Measurements from ENCODE around the gene POP7. TPM values are rescaled to one million over a fixed set of nuclear protein-coding genes. Genes with fewer than 3 reads are reported as not detected.
A peak's percentile ranks its signal among the peaks of the same experiment; 100 is the strongest.

Gene POP7
- total and polyA plus RNA-seq, 2 donors from 2014 or later, result 25.7 to 41.8 TPM

GRCh38 chr7:100679129-100679926 is 26.6 kb upstream of the POP7 start:
- H3K27ac ChIP-seq (ENCODE audit: low read depth in 2 of 2, low read length in 2 of 2), result no peak overlapping the region
- H3K27me3 ChIP-seq (ENCODE audit: control insufficient read depth, insufficient read depth, low read length), result no peaks in the 10 kb centered on the region
- H3K9ac ChIP-seq (ENCODE audit: low read length in 3 of 3), result no peak overlapping the region
- H3K9me3 ChIP-seq (ENCODE audit: control insufficient read depth in 2 of 3, insufficient read depth in 1 of 3, low read length in 3 of 3), result no peaks in the 10 kb centered on the region
- peaks cover 0 to 24% (median 14%) of the 10 kb centered on the region in 3 donors for H3K36me3 ChIP-seq (ENCODE audit: control insufficient read depth in 2 of 3, insufficient read depth in 3 of 3, low read length in 3 of 3)
- intact Hi-C loops (cut with DNase I), result no loop called here
- H3K4me3 ChIP-seq (ENCODE audit: low read length in 3 of 3), result no peak overlapping the region
- TF ChIP-seq CTCF (IDR thresholded peaks at IDR 0.05; ENCODE audit: borderline replicate concordance, extremely low read depth, insufficient read depth), result no peak
- peaks cover 0 to 3% (median 0%) of the 10 kb centered on the region in 3 donors for H3K4me1 ChIP-seq (ENCODE audit: control insufficient read depth in 2 of 3, insufficient read depth in 2 of 3, low read depth in 1 of 3, low read length in 3 of 3)
- peak in 2 of 5 donors; percentile 54 to 75 for DNase-seq
- FAIRE-seq, result no peak

DNA sequence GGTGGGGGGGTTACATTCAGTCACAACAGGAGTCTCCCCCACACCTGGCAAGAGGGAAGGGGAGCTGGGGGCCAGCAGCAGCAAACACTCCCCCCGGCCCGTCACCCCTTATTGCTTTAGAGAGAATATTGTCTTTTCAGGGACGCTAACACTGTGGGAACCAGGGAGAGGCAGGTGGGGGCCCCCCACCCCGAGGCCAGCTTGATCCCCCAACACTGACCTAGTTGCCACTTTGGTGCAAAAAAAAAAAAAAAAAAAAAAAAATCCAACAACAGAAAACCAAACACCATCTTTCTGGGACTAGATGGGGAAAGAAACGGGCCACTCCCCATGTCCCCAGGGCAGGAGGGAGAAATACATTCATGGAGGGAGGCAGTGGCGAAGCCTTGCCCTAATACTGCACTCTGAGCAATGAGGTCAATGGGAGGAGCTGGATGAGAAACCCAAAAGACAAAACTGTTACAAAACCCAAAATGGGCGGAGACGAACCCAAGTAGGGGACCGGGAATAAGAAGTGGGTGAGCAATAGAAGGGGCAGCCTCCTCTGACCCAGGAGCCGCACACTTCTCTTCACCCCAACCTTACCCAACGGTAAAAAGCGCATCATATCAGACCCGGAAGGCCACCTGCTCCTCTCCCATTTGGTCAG is 25.9 kb upstream of the POP7 start:
- H3K27ac ChIP-seq (ENCODE audit: low read depth in 2 of 2, low read length in 2 of 2), result no peak overlapping the region
- no peak for TF ChIP-seq CTCF (IDR thresholded peaks at IDR 0.05; ENCODE audit: borderline replicate concordance, extremely low read depth, insufficient read depth)
- no peak overlapping the region for H3K4me3 ChIP-seq (ENCODE audit: low read length in 3 of 3)
- no peaks in the 10 kb centered on the region for H3K27me3 ChIP-seq (ENCODE audit: control insufficient read depth, insufficient read depth, low read length)
- no peak for FAIRE-seq
- peaks cover 0 to 26% (median 18%) of the 10 kb centered on the region in 3 donors for H3K36me3 ChIP-seq (ENCODE audit: control insufficient read depth in 2 of 3, insufficient read depth in 3 of 3, low read length in 3 of 3)
- H3K4me1 ChIP-seq (ENCODE audit: control insufficient read depth in 2 of 3, insufficient read depth in 2 of 3, low read depth in 1 of 3, low read length in 3 of 3), result peaks cover 0 to 3% (median 0%) of the 10 kb centered on the region in 3 donors
- DNase-seq, result peak in 2 of 5 donors; percentile 45 to 54
- H3K9me3 ChIP-seq (ENCODE audit: control insufficient read depth in 2 of 3, insufficient read depth in 1 of 3, low read length in 3 of 3), result no peaks in the 10 kb centered on the region
- H3K9ac ChIP-seq (ENCODE audit: low read length in 3 of 3), result no peak overlapping the region
- intact Hi-C loops (cut with DNase I), result loop anchor here (10.0 kb wide), 2 partner anchors 105 to 215 kb away; partner anchors contain the start of genes SAP25 and SPACDR

GRCh38 chr7:100680576-100681271 is 25.2 kb upstream of the POP7 start:
- H3K36me3 ChIP-seq (ENCODE audit: control insufficient read depth in 2 of 3, insufficient read depth in 3 of 3, low read length in 3 of 3), result peaks cover 2 to 32% (median 25%) of the 10 kb centered on the region in 3 donors
- H3K4me3 ChIP-seq (ENCODE audit: low read length in 3 of 3), result no peak overlapping the region
- H3K27ac ChIP-seq (ENCODE audit: low read depth in 2 of 2, low read length in 2 of 2), result no peak overlapping the region
- DNase-seq (peak in 2 of 5 donors; percentile 63 to 81), FAIRE-seq (no peak)
- TF ChIP-seq CTCF (IDR thresholded peaks at IDR 0.05; ENCODE audit: borderline replicate concordance, extremely low read depth, insufficient read depth), result no peak
- H3K9me3 ChIP-seq (ENCODE audit: control insufficient read depth in 2 of 3, insufficient read depth in 1 of 3, low read length in 3 of 3), result no peaks in the 10 kb centered on the region
- H3K27me3 ChIP-seq (ENCODE audit: control insufficient read depth, insufficient read depth, low read length), result no peaks in the 10 kb centered on the region
- peaks cover 0 to 3% (median 0%) of the 10 kb centered on the region in 3 donors for H3K4me1 ChIP-seq (ENCODE audit: control insufficient read depth in 2 of 3, insufficient read depth in 2 of 3, low read depth in 1 of 3, low read length in 3 of 3)
- intact Hi-C loops (cut with DNase I), result loop anchor here (10.0 kb wide), 2 partner anchors 106 to 216 kb away; partner anchors contain the start of genes SAP25 and SPACDR
- no peak overlapping the region for H3K9ac ChIP-seq (ENCODE audit: low read length in 3 of 3)

Measured in kidney (tissue), 14 donors.